ENCODE data around the gene ST6GALNAC6.

GRCh38 chr9:127929625-127929979 is 30.2 kb upstream of the ST6GALNAC6 start:
- TF ChIP-seq GATA2 (IDR thresholded peaks at IDR 0.05; ENCODE audit: low read depth, low read length) (no peak), GATA3 (IDR thresholded peaks at IDR 0.05; ENCODE audit: low read depth, low read length) (no peak)
